Esophagus (tissue), 2 donors: ENCODE data around the gene ZNF396. TPM values are rescaled to one million over a fixed set of nuclear protein-coding genes. Genes with fewer than 3 reads are reported as not detected.

ENCODE experiments used
- H3K27ac ChIP-seq, 2 donors: one replicate each; pipeline ENCODE4 v1.5.1; 2013; ENCODE audit warnings: low read depth in 2 of 2, mild to moderate bottlenecking in 2 of 2, inconsistent platforms in 1 of 2, low read length in 1 of 2, moderate library complexity in 1 of 2
- H3K27me3 ChIP-seq, 2 donors: one replicate each; pipeline ENCODE4 v1.6.1; 2013; ENCODE audit warnings: low read length in 2 of 2, control low read depth in 1 of 2, mild to moderate bottlenecking in 1 of 2; ENCODE audit not compliant: insufficient read depth in 2 of 2, control insufficient read depth in 1 of 2
- H3K36me3 ChIP-seq, 2 donors: one replicate each; pipeline ENCODE4 v1.6.1; 2013; ENCODE audit warnings: low read length in 1 of 2; ENCODE audit not compliant: control insufficient read depth in 2 of 2, insufficient read depth in 2 of 2
- H3K4me1 ChIP-seq, 2 donors: one replicate each; pipeline ENCODE4 v1.6.1; 2013; ENCODE audit warnings: low read length in 1 of 2; ENCODE audit not compliant: control insufficient read depth in 2 of 2, insufficient read depth in 2 of 2
- H3K4me3 ChIP-seq, 2 donors: one replicate each; pipeline ENCODE4 v1.5.1; 2013; ENCODE audit warnings: low read length in 2 of 2, mild to moderate bottlenecking in 2 of 2, low read depth in 1 of 2, moderate library complexity in 1 of 2
- H3K9me3 ChIP-seq, 2 donors: one replicate each; pipeline ENCODE4 v1.6.1; 2013; ENCODE audit warnings: mild to moderate bottlenecking in 2 of 2, low read depth in 1 of 2, low read length in 1 of 2, moderate library complexity in 1 of 2; ENCODE audit not compliant: control insufficient read depth in 2 of 2, insufficient read depth in 1 of 2
- WGBS, 2 donors: extraction: QIAGEN DNeasy Blood & Tissue Kit; methylation state at CpG; one replicate each; pipeline ENCODE4 v1.1.7; 2013; 5-methylcytosine and 5-hydroxymethylcytosine counted together
- polyA plus RNA-seq, 2 donors: library from polyadenylated mRNA; stranded (reverse); fragments of 200-250 nt; gene quantifications; one replicate each; pipeline ENCODE4 v1.2.3, GENCODE V29; 2013
- donor health status: healthy with polysubstance abuse.
- donor health status: Bipolar disorder and iron deficiency.

ZNF396 gene
- polyA plus RNA-seq, result under 1 TPM; 0.65 to 0.74 TPM

DNA sequence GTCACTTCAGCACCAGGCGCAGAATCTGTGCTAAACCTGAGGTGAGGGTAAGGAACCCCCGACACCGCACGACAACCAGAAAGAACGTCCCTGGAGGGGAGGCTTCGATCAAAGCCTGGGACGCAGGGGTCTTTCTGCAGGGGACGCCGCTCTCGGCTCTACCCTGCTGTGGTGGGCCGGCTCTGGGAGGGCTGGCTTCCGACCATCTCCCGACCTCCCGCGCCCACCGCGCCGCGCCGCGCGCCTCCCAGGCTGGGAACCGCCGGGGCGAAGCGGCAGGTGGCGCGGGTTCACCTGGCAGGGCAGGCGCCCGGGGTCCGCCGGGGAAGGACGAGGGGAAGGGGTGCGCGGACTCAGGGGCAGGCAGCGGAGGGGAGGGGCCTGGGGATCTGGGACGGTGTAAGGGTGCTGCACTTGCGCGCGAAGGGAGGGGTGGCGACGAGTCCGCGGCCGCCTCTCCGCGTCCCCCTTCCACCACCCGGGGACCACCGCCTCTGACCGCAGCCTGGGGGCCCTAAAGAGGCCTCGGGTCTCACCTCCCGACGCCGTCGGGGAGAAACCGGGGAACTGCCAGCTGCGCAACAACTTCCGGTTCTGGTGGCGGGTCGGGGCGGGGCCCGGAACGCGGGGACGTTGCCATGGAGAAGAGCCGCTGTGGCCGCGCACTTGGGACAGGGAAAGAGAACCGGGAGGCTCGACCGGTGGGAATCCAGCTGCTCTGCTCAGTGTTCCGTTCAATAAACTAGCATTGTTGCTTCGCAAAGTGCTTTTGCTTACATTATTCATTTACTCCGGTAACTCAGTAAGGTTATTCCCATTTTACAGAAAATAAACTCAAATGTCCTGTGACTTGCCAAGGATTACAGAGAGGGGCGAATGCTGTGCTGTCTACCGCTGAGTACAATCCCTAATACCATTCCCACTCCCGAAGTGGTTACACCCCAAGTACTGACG is at the start of gene ZNF396:
ZNF396 (minus strand) TSS at position 596 of the 954 bp plus-strand sequence. CDS start 3,045 bp downstream, outside the sequence.
- no peaks in the 10 kb centered on the region for H3K9me3 ChIP-seq
- peak within 1 kb of the TSS; percentile 78 to 84 for H3K4me3 ChIP-seq
- 3 to 4% methylated on average over 44 to 78 of the region's 78 CpGs for WGBS, 2 donors
- no peaks in the 10 kb centered on the region for H3K27me3 ChIP-seq
- H3K27ac ChIP-seq, result peak within 1 kb of the TSS in 1 of 2 donors; percentile 1
- H3K4me1 ChIP-seq, result peaks cover 2% of the 10 kb centered on the region in 2 donors
- no peaks in the 10 kb centered on the region for H3K36me3 ChIP-seq

DNA sequence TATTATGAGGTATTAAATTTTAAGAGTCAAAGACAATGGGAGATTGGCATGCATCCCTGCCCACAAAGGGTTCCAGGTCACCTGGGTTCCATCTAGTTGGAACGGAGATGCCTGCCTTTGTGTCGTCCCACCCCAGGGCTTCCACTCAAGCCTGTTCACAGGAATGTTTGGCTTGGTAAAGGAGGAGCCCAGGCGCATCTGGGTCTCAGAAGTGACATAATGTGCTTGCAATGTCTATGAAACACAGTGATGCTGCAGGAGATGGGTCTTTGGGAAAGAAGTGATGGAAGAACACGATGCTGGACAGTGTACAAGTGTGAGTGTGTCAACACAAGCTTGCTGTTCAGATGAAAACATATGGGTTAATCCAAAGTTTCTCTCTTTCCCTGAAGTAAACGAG is 49.6 kb upstream of the ZNF396 start:
- H3K27ac ChIP-seq, result no peak overlapping the region
- H3K4me1 ChIP-seq, result no peaks in the 10 kb centered on the region
- no peaks in the 10 kb centered on the region for H3K9me3 ChIP-seq
- H3K4me3 ChIP-seq, result no peak overlapping the region
- no peaks in the 10 kb centered on the region for H3K36me3 ChIP-seq
- WGBS, 2 donors, result 72 to 83% methylated on average over 5 of the region's 5 CpGs
- H3K27me3 ChIP-seq, result no peaks in the 10 kb centered on the region

DNA sequence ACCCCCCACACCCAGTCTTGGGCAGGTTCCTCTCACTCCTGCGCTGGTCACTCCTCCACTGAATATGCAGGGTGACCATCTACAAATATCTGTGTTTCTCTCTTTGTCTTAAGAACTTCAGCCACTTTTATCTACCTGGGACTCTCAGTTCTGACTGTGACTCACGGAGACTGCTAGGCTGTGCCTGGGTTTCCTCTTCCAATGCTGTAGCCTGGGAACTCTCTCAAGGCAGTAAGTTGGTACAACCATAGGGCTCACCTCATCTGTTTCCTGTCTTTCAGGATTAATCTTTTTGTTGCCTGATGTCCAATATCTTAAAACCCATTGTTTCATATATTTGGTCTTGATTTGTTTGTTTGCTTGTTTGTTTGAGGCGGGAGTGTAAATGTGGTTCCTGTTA is 47.2 kb upstream of the ZNF396 start:
- H3K4me1 ChIP-seq, result no peaks in the 10 kb centered on the region
- H3K36me3 ChIP-seq, result no peaks in the 10 kb centered on the region
- WGBS, 2 donors, result 82 to 85% methylated on average over 3 of the region's 3 CpGs
- H3K4me3 ChIP-seq, result no peak overlapping the region
- H3K9me3 ChIP-seq, result no peaks in the 10 kb centered on the region
- H3K27ac ChIP-seq, result peak overlapping the region in 1 of 2 donors; percentile 67
- H3K27me3 ChIP-seq, result no peaks in the 10 kb centered on the region

DNA sequence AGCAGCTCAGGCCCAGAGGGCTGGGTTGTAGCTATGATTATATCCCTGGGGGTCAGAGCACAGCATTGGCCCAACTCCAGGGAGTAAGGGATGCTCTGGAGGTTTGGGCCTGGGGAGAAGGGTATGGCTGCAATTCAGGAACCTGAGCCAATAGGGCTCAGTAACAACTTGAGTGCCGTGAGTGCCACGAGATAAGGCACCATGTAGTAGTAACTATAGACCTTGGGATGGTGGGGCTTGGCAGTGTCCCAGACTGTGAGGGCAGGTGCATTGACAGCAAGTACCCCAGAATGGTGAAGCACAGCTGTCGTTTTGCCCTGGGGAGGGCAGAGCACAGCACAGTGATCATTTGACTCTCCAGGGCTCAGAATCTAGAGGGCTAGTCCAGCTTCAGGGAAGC is 45.1 kb upstream of the ZNF396 start:
- H3K4me1 ChIP-seq, result no peaks in the 10 kb centered on the region
- H3K27ac ChIP-seq, result no peak overlapping the region
- no peak overlapping the region for H3K4me3 ChIP-seq
- H3K27me3 ChIP-seq, result no peaks in the 10 kb centered on the region
- WGBS, 2 donors, result 54 to 83% methylated on average over 3 of the region's 3 CpGs
- no peaks in the 10 kb centered on the region for H3K36me3 ChIP-seq
- no peaks in the 10 kb centered on the region for H3K9me3 ChIP-seq

DNA sequence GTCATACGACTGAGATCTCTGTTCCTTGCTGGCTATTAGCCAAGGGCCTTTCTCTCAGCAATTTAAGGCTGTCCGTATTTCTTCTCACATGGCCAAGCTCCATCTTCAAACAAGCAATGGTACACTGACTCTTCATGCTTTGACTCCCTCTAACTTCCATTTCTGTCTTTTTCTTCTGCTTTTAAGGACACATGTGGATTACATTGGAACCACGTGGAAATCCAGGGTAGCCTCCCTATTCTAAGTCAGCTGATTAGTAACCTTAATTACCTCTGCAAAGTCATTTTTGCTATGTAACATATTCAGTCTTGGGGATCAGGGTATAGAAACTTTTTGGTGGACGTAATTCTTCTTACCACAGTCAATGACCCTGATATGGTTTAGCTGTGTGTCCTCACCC is 41.5 kb upstream of the ZNF396 start:
- H3K4me1 ChIP-seq, result no peaks in the 10 kb centered on the region
- no peak overlapping the region for H3K4me3 ChIP-seq
- no peaks in the 10 kb centered on the region for H3K9me3 ChIP-seq
- H3K36me3 ChIP-seq, result no peaks in the 10 kb centered on the region
- 80 to 83% methylated on average over 4 of the region's 4 CpGs for WGBS, 2 donors
- H3K27ac ChIP-seq, result no peak overlapping the region
- H3K27me3 ChIP-seq, result no peaks in the 10 kb centered on the region

DNA sequence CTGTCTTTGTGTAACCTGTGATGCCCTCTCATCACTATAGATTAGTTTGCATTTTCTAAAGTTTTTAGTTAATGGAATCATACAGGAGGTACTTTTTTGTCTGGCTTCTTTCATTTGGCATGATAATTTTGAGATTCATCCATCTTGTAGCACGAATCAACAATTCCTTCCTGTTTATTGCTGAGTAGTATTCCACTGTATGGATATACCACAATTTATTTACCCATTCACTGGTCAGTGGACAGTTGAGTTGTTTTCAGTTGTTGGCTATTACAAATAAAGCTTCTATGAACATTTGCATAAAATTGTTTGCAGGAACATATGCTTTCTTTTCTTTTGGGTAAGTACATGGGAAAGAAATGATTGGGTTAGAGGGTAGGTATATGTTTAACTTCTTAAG is 40.1 kb upstream of the ZNF396 start:
- H3K9me3 ChIP-seq, result no peaks in the 10 kb centered on the region
- no peak overlapping the region for H3K4me3 ChIP-seq
- 57 to 71% methylated on average over 1 of the region's 1 CpG for WGBS, 2 donors
- no peaks in the 10 kb centered on the region for H3K27me3 ChIP-seq
- H3K27ac ChIP-seq, result no peak overlapping the region
- peaks cover 0 to 5% of the 10 kb centered on the region in 2 donors for H3K4me1 ChIP-seq
- H3K36me3 ChIP-seq, result no peaks in the 10 kb centered on the region

DNA sequence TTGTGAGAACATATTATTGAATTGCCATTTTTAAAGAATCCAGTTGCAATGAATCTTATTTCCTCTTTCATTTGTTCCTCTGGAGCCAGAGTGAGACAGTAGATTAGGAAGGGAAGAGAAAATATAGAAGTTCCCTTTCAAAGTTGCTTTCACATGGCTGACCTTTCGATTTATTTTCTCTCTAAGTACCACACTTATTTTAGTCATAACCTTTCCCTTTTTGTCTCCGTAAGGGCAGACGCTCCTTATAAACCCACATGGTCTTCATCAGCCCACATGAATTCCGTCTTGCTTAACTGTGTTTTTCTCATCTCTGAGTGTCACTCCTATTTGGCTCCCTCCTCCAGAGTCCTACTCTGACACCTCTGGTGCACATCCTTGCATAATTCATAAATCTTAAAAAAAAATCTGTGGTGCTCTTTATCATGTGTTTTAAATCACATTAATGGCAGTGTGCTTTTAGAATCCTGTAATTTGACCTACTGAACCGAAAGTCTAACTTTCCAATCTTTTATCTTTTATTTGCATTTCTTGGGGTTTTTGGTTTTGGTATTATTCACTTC is 38.5 kb upstream of the ZNF396 start:
- H3K36me3 ChIP-seq, result no peaks in the 10 kb centered on the region
- H3K4me3 ChIP-seq, result no peak overlapping the region
- no peak overlapping the region for H3K27ac ChIP-seq
- no peaks in the 10 kb centered on the region for H3K27me3 ChIP-seq
- H3K9me3 ChIP-seq, result no peaks in the 10 kb centered on the region
- peaks cover 0 to 10% of the 10 kb centered on the region in 2 donors for H3K4me1 ChIP-seq
- 54 to 65% methylated on average over 5 of the region's 5 CpGs for WGBS, 2 donors

DNA sequence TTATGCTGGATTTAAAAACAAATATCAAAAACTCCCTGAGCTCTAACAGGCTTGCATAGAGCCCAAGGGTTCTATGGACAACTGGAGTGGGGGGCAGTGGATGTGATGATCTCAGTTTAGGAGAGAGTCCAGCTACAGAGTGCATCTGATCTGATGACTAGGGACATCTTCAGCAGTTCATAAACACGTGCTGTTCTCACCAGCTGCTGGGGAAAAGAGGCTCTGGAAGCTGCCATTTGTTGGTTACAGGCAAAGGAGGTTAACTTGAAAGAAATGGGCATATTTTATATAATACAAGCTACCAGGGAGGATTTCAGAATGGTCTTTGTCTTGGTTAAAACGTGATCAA is 36.0 kb upstream of the ZNF396 start:
- Histone ChIP-seq H3K27me3 (no peaks in the 10 kb centered on the region), H3K36me3 (no peaks in the 10 kb centered on the region), H3K9me3 (no peaks in the 10 kb centered on the region), H3K4me3 (no peak overlapping the region), H3K27ac (peak overlapping the region; percentile 88 to 89), H3K4me1 (peaks cover 0 to 21% of the 10 kb centered on the region in 2 donors)
- WGBS, 2 donors, result 44 to 47% methylated on average over 2 of the region's 2 CpGs

DNA sequence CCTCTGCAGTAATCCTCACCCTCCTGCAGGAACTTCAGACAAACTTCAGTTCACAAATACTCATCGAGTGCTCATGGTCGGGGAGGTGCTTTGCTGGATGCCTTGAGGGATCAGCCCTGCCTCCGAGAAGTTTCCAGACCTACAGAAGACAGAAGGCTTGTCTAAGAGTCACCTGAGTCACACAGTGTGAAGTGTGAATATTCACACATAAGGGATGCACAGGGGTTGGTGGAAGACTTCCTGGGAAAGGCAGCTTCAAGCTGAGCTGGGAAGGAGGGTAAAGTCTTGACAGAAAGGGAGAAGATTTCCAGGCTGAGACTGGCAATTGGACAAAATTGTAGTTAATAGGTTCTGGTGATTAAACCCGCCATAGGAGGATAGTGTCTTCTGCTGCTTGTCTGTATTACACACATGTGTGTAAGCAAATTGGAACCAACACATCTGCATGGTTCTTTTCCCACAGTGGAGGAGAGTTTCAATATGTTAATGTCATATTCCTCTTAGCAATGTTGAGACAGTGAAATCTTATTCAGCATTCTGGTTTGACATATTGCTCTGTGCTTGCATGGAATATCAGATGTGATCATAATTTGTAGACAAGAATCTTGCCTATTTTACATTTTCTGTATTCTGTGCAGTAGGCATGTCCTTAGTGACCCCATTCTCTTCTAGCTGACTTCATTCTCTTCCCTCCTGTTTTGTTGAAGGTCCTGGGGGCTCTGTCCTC is 34.7 kb upstream of the ZNF396 start:
- Histone ChIP-seq H3K27me3 (no peaks in the 10 kb centered on the region), H3K4me3 (no peak overlapping the region), H3K36me3 (no peaks in the 10 kb centered on the region), H3K4me1 (peaks cover 0 to 21% of the 10 kb centered on the region in 2 donors), H3K9me3 (no peaks in the 10 kb centered on the region), H3K27ac (peak overlapping the region; percentile 88 to 93)
- WGBS, 2 donors, result 65 to 78% methylated on average over 4 of the region's 4 CpGs
